GM18858 (cell line): ENCODE measurements around the gene APOBEC3A.
"Not testable (repeated sequence)": the region's sequence is repeated elsewhere in the genome, so short reads cannot be mapped to it uniquely, and the experiment has no call there.

Experiments used
- ATAC-seq: cut with Tn5 transposase; IDR thresholded peaks from one replicate; pipeline ENCODE4 v1.9.1; 2021; ENCODE audit not compliant: unreplicated experiment

Gene APOBEC3A

DNA sequence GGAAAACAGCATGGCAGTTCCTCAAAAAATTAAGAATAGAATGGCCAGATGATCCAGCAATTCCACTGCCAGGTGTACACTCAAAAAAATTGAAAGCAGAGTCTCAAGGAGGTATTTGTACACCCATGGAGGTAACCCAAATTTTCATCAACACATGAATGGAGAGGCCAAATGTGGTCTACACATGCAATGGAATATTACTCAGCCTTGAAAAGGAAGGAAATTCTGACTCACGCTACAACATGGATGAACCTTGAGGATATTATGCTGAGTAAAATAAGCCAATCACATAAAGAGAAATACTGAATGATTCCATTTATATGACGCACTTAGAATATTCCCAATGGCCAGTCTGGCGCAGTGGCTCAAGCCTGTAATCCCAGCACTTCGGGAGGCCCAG lies 19.9 kb downstream of the APOBEC3A start:
- ATAC-seq, result not testable (repeated sequence)

DNA sequence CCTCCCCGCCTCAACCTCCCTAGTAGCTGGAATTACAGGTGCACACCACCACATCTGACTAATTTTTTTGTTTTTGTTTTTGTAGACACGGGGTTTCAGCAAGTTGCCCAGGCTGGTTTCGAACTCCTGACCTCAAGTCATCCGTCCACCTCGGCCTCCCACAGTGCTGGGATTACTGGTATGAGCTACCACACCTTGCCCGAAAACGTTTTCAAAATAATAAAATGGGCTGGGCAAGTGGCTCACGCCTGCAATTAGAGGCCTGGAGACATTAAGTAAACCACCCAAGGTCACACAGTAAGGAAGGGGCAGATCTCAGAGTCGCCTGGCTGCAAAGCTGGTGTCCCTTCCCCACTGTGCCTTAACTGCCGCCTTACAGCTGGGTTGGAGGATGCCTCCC lies 23.2 kb downstream of the APOBEC3A start:
- ATAC-seq, result not testable (repeated sequence)

DNA sequence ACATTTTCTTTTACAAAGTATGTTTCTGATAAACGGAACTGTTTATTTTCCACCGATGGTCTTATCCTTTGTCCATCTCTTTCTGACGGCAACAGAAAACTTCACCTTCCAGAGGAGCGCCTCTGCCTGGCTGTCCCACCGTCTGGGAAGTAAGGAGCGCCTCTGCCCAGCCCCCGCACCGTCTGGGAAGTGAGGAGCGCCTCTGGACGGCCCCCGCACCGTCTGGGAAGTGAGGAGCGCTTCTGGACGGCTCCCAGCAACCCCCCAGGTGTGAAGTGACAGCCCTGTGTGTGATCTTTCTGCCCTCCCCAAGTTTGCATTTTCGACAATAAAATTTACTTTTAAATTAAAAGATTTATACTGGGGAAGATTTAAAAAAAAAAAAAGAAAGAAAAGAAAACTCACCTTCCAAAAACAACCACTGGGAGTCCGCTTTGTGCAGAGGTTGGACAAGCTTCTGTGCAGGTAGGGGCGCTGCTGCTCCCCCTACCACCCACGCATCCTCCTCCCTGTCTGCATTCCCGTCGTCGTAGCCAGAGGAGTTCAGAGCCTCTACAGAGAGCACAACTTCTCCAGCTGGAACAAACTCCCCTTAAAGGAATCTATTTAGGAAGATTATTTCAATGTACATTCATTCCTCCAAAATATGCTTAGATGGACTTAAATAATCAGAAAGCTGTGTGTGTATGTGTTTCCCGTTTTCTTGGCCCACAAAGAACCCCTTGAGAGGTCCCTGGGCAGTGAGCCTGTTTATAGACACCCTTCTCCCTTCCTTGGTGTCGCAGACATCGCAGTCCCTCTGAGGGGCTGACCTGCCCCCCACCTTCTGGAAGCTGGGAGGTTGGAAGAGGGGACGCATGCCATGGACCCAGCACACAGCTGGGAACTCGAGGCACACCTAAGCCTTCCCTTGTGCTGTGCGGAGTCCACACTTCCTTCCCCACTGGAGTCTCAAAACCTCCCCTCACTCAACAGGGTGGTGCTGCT lies 23.9 kb downstream of the APOBEC3A start:
- ATAC-seq, result no peak

DNA sequence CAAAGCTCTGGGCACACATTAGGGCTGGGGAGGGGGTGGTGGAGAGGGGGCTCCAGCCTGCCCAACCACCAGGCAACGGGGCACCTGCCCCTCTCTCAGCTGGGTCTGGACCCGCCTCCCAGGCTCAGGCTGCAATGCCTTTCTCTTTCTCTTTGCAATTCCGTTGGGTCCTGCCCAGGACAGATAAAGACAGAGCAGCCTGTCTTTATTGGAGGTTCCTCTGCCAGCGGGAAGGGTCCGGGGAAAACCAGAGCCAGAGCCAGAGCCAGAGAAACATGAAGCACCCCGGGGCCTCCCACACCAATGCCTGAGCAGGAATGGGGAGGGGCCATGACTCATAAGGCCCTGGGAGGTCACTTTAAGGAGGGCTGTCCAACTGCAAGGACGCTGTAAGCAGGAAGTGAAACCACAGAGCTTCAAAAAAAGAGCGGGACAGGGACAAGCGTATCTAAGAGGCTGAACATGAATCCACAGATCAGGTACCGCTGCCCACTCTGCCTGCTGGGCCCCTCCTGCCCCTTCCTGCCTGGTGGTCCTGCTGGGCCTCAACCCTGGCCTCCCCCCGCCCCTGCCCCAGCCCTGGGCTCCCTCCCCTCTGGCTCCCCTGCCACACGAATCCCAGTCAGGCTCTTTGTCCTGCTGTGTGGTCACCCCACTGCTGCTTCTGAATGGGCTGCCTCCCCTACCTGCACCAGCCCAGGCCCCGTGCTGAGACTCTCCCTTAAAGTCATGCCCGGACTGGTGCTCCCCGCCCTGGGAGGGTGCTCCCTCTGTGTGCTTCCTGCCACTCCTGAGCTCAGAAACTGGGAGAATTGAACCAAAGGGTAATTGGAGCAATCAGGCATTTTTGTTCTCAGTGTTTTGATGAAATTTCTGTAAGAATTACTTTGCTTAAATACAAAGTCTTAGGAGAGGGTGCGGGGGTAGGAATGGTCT lies 24.9 kb downstream of the APOBEC3A start, which contains the start of gene APOBEC3B:
Gene APOBEC3B, plus strand, starts transcription at position 356 of the 936 bp plus-strand sequence. Its CDS starts 107 bp downstream, at position 463.
- ATAC-seq, result no peak

DNA sequence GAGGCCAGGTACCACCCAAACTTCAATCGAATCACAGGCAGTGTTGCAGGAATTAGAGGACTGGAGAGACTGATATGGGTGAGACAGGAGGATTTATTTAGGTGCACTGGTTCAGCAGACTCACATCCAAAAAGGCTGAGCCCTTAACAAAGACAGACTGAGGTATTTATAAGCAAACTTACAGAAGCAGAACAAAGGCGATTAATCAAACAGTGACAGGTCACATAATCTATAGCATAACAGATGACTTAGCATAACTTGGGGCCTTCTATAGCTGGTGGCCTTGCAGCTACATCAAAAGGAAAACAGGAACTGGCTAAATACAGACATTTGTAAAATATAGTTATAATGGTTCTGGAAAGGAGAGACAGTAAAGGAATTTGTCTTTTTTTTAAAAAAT lies 26.8 kb downstream of the APOBEC3A start:
- no peak for ATAC-seq

DNA sequence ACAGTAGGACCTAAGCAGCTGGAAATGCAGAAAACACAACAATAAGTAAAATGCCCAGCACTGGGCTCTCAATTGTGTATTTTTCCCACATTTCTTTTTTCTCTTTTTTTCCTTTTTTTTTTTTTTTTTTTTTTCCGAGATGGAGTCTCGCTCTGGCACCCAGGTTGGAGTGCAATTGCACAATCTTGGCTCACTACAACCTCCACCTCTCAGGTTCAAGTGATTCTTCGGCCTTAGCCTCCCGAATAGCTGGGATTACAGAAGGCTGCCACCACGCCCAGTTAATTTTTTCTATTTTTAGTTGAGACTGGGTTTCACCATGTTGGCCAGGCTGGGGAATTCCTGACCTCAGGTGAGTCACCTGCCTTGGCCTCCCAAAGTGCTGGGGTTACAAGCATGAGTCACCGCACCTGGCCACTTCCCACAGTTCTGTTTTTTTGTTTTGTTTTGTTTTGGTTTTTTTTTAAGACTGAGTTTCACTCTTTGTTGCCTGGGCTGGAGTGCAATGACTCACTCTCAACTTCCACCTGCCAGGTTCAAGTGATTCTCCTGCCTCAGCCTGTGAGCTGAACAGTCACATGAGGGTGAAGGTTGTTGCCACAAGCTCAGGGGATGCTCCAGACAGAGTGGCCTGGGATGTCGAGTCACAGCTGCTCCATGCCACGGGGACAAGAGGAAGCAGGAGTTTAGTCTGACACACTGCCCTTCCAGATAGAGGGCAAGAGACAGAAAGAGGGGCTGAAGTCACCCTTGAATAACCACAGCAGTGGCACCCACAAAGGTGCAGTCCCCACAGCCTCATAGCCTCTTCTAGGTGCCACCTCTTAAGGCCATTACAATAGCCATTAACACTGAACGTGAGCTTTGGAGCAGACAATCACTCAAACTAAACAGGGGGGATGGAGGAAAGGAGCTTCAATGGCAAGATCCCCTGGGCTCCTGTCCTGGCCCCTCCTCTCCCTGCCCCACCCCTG lies 27.7 kb downstream of the APOBEC3A start:
- ATAC-seq, result peak; percentile 73

DNA sequence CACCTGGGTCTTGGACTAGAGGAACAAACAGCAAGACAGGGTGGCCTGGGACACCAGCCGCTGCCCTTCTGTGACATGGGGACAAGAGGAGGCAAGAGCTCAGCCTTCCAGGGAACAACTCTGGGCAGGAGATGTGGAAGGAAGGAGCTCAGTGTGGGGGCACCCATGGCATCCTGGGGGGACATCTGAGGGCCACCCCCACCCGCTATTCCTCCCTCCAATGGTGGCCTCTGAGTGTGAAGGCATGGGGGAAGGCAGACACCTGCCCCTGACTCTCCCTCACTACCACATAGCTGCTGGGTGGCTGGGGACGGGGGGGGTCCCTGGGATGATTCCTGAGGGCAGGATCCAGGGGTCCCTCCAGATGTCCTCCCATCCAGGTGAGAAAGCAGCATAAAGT lies 29.2 kb downstream of the APOBEC3A start:
- no peak for ATAC-seq

DNA sequence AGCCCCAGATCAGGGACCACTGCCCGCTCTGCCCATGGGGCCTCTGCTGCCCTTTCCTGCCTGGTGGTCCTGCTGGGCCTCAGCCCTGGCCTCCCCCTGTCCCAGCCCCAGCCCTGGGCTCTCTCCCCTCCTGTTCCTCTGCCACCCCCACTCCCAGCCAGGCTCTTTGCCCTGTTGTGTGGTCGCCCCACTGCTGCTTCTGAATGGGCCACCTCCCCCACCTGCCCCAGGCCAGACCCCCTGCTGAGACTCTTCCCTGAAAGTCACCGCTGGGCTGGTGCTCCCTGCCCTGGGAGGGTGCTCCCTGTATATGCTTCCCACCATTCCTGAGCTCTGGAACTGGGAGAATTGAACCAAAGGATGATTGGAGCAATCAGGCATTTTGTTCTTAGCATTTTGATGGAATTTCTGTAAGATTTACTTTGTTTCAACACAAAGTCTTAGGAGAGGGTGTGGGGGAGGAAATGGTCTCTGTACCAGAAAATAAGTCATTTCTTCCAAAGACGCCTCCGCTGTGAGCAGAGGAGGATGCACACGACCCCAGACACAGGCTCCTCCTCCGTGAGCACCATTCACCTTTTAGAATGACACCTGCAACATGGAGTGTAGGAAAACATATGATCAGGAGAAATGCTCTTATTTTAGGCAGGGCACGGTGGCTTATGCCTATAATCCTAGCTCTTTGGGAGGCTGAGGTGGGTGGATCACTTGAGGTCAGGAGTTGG lies 29.9 kb downstream of the APOBEC3A start:
- no peak for ATAC-seq

DNA sequence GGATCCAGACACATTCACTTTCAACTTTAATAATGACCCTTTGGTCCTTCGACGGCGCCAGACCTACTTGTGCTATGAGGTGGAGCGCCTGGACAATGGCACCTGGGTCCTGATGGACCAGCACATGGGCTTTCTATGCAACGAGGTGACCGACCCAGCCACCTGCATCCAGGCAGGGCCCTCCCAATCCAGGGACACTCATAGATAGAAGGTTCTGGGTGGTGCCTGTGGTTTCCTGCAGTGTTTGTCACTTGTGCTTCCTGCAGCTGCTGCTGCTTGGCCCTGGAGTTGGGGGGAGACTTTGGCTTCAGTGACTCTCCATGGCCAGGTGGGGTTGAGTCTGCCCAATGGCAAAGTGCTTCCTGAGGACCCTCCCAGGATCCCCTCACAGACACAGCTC lies 32.1 kb downstream of the APOBEC3A start:
- no peak for ATAC-seq

DNA sequence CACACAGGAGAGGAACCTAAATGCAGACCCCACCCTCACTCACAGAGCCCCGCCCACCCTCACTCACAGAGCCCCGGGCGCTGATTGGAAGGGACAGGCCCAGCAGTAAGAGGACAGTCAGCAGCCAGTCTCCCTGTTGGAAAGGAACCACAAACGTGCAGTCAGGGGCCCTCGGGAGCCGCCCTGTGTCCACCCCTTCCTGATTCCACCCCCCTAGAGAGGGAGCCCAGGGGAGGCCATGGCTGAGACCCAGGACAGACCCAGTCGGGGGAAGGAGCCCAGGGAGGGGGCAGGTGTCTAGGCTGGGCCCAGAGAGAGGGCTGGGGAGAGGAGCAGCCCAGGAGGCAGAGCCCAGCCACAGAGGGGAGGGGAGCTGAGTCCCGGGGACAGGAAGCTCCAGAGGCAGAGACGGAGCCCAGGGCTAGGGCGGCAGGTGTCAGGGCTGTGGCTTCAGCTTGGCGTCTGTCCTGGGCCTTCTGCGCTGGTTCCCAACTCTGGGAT lies 35.5 kb downstream of the APOBEC3A start:
- ATAC-seq, result not testable (repeated sequence)

DNA sequence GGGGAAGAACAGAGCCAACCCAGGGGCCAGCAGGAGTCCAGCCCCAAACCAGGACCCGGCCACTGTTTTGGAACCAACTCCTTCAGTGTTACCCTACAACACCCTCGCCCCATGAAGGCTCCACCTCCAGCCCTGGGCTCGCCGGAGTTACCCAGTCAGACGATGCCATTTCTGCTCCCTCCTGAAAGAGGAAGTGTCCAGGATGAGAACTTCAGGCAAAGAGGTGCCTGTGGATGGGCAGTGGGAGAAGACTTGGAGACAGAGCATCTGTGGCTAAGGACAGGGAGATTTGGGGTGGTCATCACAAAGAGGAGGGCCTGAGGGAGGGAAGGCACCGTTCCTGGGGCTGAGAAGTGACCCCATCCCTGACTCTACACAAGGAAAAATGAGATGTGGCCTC lies 38.7 kb downstream of the APOBEC3A start:
- ATAC-seq, result no peak

DNA sequence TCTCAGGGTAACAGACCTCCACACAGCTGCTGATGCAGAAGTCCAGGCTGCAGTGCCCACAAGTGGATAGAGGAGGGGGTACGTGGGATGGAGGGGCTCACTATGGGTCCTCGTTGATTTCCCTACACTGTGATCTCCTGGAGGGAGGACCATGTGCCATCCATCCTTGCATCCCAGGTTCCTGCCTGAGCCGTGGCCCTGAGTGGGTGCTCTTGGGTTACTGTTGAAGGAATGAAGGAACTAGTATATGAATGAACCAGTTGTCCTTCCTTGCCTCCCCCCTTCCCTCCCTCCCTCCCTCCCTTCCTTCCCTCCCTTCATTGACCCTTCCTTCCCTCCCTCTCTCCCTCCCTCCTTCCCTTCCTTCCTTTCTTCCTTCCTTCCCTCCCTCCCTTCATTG lies 40.1 kb downstream of the APOBEC3A start:
- no peak for ATAC-seq

DNA sequence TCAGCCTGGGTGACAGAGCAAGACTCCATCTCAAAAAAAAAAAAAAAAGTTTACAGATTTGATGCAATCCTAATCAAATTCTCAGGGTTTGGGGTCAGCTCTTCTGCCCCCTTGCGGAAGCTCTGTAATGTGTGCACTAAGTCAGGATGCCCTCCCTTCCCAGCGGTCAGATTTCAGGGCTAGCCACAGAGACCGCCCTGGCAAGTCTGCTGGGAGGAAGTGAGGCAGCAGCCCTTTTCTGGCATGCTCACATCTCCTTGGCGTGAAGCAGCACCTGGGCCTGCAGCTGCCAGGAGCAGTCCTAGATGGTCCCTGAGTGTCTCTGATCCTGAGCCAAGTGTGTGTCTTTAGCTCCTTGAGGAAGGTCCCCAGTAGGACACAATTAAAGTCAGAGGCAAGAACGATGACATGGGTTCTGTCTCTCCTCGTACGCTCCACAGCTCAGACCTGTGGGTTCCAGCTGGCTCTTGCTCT lies 45.8 kb downstream of the APOBEC3A start:
- no peak for ATAC-seq

DNA sequence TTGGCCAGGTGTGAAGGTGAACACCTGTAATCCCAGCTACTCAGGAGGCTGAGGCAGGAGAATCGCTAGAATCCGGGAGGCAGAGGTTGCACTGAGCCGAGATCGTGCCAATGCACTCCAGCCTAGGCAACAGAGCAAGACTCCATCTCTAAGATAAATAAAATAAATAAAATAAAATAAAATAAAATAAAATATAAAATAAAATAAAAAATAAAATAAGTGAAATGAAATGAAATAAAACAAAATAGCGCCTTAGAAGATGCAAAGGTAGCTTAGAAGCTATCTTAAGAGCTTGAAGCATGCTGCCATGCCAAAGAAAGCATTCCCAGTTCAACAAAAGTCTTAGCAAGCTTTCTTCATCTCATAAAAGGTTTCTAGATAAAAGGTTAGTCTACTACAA lies 49.8 kb downstream of the APOBEC3A start:
- ATAC-seq, result no peak

DNA sequence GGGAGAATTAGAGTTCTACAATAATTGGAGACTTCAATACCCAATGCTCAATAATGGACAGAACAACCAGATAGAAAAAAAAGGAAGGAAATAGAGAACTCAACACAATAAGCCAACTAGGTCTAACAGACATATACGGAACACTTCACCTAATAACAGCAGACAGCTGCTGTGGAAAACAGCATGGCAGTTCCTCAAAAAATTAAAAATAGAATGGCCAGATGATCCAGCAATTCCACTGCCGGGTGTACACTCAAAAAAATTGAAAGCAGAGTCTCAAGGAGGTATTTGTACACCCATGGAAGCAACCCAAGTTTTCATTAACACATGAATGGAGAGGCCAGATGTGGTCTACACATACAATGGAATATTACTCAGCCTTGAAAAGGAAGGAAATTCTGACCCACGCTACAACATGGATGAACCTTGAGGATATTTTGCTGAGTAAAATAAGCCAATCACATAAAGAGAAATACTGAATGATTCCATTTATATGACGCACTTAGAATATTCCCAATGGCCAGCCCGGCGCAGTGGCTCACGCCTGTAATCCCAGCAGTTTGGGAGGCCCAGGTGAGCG lies 51.0 kb downstream of the APOBEC3A start:
- ATAC-seq, result not testable (repeated sequence)

DNA sequence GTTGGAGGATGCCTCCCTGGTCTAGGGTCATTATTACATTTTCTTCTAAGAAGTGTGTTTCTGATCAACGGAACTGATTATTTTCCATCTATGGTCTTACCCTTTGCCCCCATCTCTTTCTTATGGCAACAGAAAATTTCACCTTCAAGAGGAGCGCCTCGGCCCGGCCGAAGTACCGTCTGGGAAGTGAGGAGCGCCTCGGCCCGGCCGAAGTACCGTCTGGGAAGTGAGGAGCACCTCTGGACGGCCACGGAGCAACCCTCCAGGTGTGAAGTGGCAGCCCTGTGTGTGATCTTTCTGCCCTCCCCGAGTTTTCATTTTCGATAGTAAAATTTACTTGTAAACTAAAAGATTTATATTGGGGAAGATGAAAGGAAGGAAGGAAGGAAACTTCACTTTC lies 53.5 kb downstream of the APOBEC3A start:
- no peak for ATAC-seq
